SH-SY5Y (cell line): ENCODE data around the gene KCNE1.

Experiments
- GATA2 ChIP-seq: IDR thresholded peaks from 2 replicates; pipeline ENCODE4 v1.6.1; 2011; ENCODE audit warnings: mild to moderate bottlenecking, low read depth, low read length
- GATA3 ChIP-seq: IDR thresholded peaks from 2 replicates; pipeline ENCODE4 v1.6.1; 2011; ENCODE audit warnings: low read depth, mild to moderate bottlenecking, low read length, moderate library complexity

DNA sequence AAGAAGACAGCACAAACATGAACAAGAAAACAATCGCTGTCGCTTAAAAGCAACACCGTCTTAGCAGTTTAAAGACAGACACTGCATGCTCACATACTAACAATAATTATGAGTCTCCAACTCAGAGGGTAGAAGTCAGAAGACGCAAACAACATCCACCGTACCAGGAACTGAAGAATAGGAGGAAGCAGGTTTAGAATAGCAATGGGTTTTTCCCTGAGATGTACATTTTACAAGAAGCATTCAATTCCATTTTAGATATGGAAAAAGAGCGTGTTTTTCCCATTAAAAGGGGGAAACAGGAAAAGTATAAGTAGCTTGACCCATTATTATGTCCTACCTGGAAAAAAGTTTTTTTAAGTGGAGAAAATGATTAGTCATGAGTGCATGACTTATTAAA, 34.5 kb upstream of the KCNE1 start:
- TF ChIP-seq GATA2 (no peak), GATA3 (no peak)
